LNCaP clone FGC (cell line): ENCODE measurements around the gene ACO1.
"Not testable (repeated sequence)": the region's sequence is repeated elsewhere in the genome, so short reads cannot be mapped to it uniquely, and the experiment has no call there.

Experiments used
- DNase-seq: peaks from one replicate; pipeline ENCODE4 v3.0.0-alpha.2; 2011; ENCODE audit warnings: low read depth
- H3K4me3 ChIP-seq: 2 replicates; pipeline ENCODE4 v1.5.1; 2011; ENCODE audit warnings: mild to moderate bottlenecking, low read depth, low read length, control low read depth
- CTCF ChIP-seq: IDR thresholded peaks from 2 replicates; pipeline ENCODE4 v1.5.1; 2012; ENCODE audit warnings: mild to moderate bottlenecking; ENCODE audit not compliant: control insufficient read depth, insufficient read depth; ENCODE audit errors: extremely low read depth

The ACO1 gene

GRCh38 chr9:32347571-32347970 lies 36.9 kb upstream of the ACO1 start:
- TF ChIP-seq CTCF: no peak
- no peak overlapping the region for H3K4me3 ChIP-seq
- DNase-seq: no peak

DNA sequence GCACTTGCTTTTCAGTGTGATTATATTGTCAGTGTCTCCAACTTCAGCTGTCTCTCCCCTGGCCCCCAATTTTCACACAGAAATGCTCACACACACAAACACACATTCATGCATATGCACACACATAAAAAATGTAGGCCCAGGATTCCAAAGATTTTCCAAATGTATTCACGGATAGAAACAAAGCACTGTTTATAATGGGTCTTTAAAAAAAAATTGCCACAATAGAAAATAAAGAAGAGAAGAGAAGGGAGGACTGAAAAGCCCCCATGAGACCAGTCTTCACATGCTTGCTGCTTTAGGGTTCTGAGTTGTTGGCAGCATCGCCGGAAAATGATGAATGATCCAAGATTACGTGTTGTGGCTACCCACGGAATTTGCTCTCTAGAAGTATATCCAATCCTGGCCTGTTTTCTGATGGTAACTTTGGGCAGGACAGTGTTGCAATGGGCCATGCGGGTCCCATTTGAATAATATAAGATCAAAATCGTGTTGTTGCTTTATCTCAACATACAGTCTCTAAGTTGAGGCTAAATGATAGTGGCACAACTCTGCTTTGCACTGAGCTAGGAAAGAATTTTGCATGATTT lies 36.2 kb upstream of the ACO1 start:
- DNase-seq: no peak
- H3K4me3 ChIP-seq: no peak overlapping the region
- TF ChIP-seq CTCF: no peak

DNA sequence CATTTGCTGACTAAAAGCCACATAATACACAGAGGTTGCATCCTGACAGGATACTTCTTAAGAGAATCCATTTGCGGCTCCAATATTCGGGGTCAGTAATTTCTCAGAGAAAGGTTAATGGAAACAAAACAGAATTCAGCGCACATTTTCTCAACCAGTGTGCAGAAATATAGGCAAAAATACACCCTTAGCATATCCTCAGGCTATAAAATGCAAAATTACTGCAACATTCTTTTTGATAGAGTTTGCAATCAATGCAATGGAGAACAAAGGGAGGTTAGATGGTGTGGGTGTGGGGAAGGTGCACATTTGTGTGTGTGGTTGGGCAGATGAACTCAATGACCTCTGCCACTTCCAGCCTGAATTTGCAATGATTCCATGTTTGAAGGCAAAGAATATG lies 35.4 kb upstream of the ACO1 start:
- no peak overlapping the region for H3K4me3 ChIP-seq
- no peak for TF ChIP-seq CTCF
- no peak for DNase-seq

GRCh38 chr9:32350682-32351081 lies 33.8 kb upstream of the ACO1 start:
- H3K4me3 ChIP-seq: no peak overlapping the region
- peak; percentile 62 for TF ChIP-seq CTCF
- DNase-seq: peak; percentile 26

- no peak overlapping the region for H3K4me3 ChIP-seq
- TF ChIP-seq CTCF: peak; percentile 32
- DNase-seq: no peak
Measured at GRCh38 chr9:32351845-32352244, 32.6 kb upstream of the ACO1 start.

GRCh38 chr9:32353476-32353875 lies 31.0 kb upstream of the ACO1 start:
- H3K4me3 ChIP-seq, DNase-seq: not testable (repeated sequence)

DNA sequence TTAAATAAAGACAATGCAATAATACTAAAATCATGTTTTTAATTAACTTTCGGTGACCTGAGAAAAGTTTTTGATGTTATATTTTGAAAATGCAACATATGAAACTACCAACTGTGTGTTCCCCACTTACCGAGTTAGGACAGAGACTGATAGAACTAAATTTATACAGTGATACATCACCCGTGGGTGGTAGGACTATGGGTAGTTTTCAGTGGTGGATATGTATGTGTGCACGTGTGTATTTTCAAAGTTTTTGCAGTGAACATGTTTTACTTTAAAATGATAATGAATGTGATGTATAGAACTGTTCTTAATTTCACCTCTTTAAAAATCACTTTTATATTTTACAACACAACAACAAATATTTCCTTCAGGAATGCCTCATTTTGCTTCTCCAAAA lies 25.0 kb upstream of the ACO1 start:
- TF ChIP-seq CTCF: no peak
- no peak for DNase-seq
- no peak overlapping the region for H3K4me3 ChIP-seq
